ENCODE measurements around the gene S100PBP. TPM values are rescaled to one million over a fixed set of nuclear protein-coding genes. Genes with fewer than 3 reads are reported as not detected.

The S100PBP gene
- total RNA-seq, 1 donor = 46.6 TPM

DNA sequence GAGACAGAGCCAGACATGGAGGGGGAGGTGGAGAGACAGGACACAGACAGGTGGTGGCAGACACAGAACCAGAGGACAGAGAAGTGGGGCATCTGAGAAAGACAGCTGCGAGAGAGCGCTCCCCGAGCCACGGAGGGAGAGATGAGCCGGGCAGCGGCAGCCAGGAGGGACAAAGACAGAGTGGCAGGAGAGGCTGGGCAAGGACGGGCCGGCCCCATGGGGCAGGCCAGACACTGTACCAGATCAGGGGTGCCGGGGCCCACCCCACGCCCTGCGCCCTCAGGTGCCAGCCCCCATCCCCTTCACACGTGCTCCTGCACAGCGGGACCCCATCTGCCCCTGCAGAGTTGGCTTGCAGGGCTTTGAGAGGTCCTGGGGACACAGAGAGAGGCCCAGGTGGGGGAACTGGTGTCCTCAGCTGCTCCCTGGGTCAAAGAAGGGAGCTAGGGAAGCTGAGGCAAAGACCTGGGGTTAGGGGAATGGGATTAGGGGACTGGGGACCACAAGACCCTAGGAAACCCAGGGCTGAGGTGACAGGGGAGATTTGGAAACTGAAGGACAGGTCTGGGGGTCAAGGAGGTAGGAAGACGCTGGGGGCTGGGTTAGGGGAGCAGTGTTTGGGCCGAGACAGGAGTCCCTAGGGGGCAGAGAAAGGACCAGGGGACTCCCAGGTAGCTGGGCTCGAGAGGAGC, 52.6 kb downstream of the S100PBP start:
- no peak for DNase-seq (ENCODE audit: low read depth)
- no peak for TF ChIP-seq CTCF (IDR thresholded peaks at IDR 0.05; ENCODE audit: insufficient read depth, low read depth, low read length)
- peak overlapping the region; percentile 41 for H3K4me3 ChIP-seq (ENCODE audit: low read depth, low read length)

DNA sequence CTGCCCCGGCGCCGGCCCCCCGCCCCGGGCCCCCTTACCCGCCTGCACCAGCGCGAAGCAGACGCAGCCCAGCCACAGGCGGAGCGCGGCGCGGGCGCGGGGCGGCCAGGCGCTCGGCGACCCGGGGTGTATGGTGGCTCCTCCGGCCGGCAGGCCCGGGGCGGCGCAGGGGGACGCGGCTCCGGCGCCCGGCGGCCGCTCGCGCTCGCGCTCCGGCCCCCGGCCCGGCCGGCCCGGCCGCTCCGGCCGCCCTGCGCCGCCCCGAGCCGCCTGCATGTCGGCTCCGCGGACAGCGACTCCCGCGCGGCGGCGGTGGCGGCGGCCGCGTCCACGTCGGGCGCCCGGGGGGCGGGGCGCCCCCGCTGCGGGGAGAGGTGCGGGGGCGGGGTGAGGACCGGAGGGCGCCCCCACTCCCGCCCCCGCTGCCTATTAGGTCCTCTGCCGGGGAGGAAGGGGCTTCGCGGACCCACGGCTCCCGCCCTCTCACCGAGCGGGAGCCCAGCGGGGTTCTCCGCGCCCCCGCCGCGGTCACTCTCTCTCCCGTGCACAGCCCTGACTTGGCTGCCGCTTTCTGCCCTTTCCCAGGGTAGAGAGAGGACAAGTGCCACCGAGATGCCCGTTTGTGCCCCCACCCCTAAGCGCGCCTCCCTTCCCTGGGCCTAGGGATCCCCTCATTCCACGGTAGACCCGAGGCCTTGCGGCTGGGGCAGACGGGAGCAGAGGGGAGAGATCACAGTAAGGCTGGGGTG, 53.3 kb downstream of the S100PBP start, which contains the start of gene FNDC5:
Gene FNDC5, minus strand, starts transcription at position 298 of the 749 bp plus-strand sequence.
- TF ChIP-seq CTCF (IDR thresholded peaks at IDR 0.05; ENCODE audit: insufficient read depth, low read depth, low read length) = no peak
- DNase-seq (ENCODE audit: low read depth) = peak; percentile 10
- peak within 1 kb of the TSS; percentile 48 for H3K4me3 ChIP-seq (ENCODE audit: low read depth, low read length)

DNA sequence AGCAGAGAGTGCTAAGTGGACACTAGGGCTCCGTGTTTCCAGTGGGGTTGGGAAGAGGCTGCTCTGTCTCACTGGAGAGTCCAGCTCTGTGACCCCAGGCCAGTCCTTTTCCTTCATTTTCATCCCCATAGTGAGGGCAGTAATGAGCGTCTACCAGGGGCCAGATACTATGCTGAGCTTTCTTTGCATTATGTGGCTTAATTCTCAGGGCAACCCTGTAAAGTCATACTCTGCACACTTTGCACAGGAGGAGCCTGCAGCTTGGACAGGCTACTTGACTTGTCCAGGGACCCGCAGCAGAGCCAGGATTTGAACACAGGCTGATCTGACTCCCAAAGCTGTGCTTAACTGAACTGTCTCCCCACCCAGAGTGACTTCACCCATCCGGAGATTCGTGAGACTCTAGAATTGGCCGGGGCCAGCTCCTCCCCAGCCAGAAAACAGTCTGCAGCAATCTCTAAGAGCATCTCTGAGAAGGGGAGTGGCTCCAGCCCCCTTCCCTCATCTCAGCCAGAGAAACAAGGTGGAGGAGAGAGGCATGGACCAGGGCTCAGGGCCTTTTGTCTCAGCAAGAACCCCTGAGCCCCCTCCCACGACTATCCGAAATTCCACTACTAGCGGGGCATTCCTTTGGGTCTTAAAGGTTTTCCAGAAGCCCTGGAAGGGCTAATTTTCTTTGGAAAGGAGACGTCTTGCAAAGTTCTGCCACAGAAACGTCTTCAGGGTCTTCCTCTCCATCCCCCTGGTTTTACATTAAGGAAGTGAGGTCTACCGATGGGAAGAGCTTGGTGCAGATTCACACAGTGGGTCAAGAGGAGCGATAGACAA, 54.1 kb downstream of the S100PBP start:
- peak overlapping the region; percentile 48 for H3K4me3 ChIP-seq (ENCODE audit: low read depth, low read length)
- no peak for DNase-seq (ENCODE audit: low read depth)
- no peak for TF ChIP-seq CTCF (IDR thresholded peaks at IDR 0.05; ENCODE audit: insufficient read depth, low read depth, low read length)

GRCh38 chr1:32872192-32872460, 54.7 kb downstream of the S100PBP start:
- H3K4me3 ChIP-seq (ENCODE audit: low read depth, low read length) = no peak overlapping the region
- TF ChIP-seq CTCF (IDR thresholded peaks at IDR 0.05; ENCODE audit: insufficient read depth, low read depth, low read length) = no peak
- no peak for DNase-seq (ENCODE audit: low read depth)

GRCh38 chr1:32873484-32873883, 56.0 kb downstream of the S100PBP start:
- TF ChIP-seq CTCF (IDR thresholded peaks at IDR 0.05; ENCODE audit: insufficient read depth, low read depth, low read length) = no peak
- no peak for DNase-seq (ENCODE audit: low read depth)
- no peak overlapping the region for H3K4me3 ChIP-seq (ENCODE audit: low read depth, low read length)

DNA sequence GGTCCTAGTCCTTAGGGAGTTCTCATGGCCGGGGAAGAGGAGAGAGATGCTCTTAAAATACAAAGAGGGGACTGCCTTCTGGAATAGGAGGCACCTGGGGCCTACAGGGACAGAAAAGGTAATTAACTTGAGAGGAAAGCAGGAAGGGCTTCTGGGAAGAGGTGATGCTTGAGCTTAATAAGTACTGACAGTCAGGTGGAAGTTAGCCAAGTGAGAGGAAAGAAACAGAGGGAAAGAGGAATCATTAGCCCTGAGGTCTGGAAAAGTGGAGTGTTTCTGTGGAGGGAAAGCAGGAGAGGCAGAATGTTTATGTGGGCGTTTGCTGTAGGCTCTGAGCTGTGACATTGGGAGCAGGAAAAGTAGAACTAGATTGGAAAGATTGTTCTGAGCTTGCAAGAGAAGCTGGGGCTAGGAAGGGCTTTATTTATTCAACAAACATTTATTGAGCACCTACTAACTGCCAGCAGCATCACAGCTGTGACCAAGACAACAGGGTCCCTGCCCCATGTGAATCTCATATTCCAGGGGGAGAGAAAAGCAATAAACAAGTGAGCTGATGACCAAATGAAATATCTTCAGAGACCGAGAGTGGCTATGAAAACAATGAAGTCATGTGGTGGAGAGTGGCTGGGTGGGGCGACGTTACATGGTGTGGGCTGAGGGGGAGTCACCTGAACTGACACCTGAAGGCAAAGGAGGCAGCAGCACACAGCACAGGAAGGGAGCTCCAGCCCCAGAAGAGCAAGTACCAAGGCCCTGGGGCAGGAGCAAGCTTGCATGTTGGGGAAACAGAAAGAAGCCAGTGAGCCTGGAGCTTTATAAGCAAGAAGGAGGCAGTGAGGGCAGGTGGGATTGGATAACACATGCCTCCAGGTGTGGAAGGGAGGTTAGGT, 57.7 kb downstream of the S100PBP start:
- TF ChIP-seq CTCF (IDR thresholded peaks at IDR 0.05; ENCODE audit: insufficient read depth, low read depth, low read length) = no peak
- H3K4me3 ChIP-seq (ENCODE audit: low read depth, low read length) = no peak overlapping the region
- no peak for DNase-seq (ENCODE audit: low read depth)
